HG03095 (cell line): ENCODE data around the gene SLC22A5.

ENCODE experiments used
- ATAC-seq: cut with Tn5 transposase; IDR thresholded peaks from one replicate; pipeline ENCODE4 v1.9.1; 2021; ENCODE audit warnings: moderate library complexity; ENCODE audit not compliant: unreplicated experiment

Gene SLC22A5

DNA sequence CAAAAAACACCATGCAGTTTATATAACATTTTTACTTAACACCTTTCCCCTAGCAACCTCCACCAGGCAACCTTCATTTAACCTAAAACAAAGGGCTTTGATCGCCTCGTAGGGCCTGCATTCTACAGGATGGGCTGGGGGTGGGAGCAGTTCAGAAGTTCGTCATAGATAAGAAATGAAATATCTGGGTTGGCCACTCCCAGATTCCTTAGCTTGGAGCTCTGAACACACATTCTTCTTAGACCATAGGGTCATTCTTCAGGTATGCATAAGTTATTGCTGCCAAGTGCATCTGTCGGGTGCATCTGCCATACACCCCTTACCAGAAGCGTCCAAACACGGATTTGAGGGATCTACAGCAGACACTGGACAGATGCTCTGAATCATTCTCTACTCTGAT is 4.3 kb upstream of the SLC22A5 start:
- ATAC-seq, result no peak

DNA sequence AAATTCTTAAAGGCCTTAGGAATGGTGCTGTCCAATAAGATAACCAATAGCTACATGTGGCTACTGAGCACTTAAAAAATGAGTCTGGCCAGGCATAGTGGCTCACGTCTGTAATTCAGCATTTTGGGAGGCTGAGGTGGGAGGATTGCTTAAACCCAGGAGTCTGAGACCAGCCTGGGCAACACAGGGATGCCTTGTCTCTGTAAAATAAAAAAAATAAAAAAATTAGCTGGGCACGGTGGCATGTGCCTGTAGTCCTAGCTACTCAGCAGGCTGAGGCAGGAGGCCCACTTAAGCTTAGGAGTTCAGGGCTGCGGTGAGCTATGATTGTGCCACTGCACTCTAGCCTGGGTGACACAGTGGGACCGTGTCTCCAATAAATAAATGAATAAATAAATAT is 1.3 kb upstream of the SLC22A5 start:
- no peak for ATAC-seq

DNA sequence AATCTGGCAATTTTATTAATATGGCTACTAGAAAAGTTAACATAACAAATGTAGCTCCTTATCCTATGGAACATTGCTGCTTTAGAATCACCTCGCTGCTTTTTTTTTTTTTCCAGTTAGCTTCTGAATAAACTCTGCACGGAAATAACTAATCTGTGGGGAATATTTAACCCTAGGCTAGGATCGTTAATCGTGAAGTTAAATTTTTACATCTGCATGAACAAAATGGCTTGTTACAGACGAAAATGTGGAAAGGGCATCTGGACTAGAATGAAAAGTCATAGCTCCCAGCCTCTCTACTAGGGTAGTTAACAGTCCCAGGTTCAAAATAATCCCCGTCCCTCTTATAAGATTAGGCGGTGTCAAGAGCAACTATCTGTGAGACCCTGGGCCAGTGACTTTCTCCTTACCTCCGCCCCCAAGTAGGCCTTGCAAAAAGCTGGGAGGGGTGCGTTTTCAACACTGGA is 470 bp upstream of the SLC22A5 start:
- ATAC-seq, result no peak

DNA sequence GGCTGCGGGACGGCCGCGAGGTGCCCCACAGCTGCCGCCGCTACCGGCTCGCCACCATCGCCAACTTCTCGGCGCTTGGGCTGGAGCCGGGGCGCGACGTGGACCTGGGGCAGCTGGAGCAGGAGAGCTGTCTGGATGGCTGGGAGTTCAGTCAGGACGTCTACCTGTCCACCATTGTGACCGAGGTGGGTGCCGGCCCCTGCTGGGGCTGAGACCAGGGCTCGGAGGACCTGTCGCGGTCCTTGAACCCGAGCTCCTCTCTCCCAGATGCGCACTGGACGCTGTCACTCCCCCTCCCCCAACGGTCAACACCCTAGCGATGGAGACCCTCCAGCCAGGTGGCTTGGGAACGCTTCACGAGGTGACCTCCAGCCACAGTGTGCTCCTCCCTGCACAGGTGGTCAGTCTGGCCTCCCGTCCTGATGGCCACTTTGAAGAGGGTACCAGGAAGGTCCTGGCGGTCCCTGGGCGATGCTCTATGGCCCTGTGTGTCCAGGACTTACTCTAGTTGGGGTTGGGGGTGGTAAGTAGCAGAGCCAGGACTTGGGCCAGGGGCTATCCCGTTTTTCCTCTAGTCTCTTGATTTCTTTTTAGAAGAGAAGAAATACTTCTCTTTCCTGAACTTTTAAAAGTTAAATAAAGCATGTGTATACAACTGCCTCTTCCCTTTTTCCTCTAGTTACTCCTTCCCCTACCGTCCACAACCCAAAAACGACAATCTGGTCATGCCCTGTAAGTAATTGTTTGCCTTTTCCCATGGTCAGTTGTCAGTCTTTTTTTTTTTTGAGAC is 866 bp downstream of the SLC22A5 start:
- no peak for ATAC-seq

DNA sequence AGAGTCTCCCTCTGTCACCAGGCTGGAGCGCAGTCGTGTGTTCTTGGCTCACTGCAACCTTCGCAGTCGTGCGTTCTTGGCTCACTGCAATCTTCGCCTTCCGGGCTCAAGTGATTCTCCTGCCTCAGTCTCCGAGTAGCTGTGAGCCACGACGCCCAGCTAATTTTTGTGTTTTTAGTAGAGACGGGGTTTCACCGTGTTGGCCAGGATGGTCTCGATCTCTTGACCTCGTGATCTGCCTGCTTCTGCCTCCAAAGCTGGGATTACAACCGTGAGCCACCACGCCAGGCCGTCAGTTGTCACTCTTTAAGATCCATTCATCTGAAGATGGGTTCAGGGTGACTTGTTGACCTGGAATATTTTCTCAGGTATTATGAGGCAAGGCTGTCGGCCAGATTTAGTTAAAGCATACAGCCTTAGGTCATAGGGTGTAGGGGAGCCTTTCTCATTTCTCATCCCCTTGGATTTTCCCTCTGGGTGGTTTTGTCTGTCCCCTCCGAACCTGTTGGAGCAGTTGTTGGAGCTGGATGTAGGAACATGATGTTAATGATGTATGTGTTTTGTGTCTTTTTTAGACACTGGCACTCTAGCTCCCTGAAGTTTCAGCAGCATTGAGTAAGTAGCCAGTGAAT is 1.6 kb downstream of the SLC22A5 start:
- no peak for ATAC-seq

DNA sequence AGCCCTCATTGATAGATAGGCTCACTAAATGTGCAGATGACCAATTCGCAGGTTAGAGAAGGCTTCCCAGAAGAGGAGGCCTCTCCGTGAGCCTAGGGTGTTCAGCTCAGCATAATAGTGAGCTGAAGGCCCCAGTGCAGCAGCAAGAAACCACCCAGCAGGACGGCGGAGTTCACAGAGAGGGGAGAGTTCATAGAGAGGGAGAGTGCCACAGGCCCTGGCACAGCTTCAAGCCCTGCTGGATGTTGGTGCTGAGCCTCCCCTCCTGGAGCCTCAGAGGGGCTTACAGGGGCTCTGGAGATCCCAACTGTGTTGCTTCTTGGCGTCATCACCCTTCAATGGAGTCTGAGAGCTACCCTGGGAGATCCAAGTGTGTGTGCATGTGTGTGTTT is 2.1 kb downstream of the SLC22A5 start:
- ATAC-seq, result no peak

DNA sequence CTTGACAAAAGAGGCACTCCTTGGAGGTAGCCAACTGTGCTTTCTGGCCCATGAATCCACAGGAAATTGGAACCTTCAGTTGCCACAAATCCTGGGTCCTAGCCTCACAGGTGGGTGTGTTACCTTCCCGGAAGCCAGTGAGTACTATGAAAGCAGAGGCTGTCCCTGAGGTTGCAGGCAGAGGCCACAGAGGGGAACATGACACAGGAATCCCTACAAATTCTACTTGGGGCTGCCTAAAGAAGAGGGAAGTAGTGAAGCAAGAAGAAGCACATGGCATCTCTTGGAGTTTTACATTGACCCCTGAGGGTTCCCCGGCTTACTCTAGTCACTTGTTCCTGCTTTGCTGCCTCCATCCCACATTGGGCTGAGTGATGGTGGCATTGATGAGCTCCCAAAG is 2.6 kb downstream of the SLC22A5 start:
- no peak for ATAC-seq

DNA sequence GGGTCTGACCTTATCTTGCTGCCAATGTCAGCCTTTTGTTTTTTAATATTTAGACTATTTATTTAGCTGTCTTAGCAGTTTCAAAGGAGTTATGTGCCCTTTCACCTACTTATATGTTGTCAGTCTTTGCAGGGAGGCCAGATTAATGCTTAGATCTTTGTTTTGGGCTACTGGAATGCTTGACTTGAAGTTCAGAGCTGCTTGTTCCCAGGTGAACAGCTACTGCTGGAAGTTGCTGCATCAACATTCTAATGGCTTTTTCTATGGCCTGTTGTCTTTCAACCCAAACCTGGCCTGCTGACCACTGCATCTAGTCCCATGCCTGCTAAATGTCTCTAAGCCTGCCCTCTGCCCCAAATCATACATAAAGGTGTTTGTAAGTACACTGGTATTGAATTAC is 3.0 kb downstream of the SLC22A5 start:
- no peak for ATAC-seq

DNA sequence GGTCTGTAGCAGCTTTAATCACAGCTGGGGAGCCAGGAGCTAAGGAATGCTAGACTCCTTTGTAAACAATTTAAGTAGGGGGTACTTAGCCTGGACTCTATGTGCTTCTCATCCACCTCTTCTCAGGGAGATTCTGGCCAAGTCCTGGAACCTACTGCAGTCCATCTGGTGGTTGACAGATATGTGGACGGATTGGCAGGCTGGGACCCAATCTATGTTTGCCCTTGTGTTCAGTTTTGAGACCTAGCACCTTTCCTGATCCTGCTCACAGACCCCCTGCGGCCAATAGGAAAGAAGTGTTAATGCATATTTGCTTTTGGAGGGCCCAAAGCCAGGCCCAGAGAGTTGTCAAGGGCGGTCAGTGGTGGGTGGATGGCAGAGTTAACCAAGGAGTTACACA is 6.4 kb downstream of the SLC22A5 start:
- ATAC-seq, result no peak

DNA sequence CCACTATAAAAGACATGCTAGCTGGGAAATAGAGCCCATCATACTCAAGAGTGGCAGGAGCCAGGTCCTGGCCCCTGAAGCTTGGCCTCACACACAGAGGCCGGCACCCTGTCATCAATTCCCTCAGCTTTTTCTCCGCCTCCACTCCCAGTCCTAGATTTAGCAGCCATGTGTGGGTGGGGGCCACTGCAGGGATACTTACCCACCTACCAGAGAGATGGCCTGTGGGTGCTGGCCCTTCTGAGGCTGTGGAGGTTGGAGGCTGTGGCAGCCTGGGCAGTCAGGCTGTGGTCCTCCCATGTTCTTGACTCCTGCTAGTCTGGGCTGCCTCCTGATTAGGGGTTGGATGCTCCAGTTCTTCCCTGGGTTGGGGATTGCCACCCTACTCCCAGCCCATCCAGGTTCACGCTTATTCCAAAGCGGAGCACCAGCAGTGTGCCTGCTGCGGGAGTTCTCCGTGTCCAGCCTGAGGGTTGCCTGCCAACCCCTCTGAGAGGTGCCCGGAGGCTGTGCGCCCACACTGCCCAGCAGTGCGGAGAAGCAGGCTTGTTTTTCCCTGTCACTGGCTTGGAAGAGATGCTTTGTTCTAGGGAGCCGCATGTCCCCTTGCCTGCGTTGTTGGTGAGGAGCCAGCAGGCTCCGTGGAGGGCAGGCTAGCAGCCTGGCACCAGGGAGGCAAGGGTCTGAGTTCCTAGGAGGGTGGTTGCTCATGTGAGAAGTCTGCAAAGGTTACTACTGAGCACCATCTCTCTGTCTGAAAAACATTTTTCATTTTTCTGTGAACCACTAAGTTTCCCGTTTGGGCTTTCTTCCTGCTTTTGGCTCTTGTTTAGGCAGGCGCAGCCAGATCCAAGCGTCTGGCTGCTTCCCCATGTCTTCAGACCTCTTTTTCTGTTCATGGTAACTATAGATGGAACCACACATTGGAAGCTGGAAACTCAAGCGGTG is 7.5 kb downstream of the SLC22A5 start:
- ATAC-seq, result no peak

DNA sequence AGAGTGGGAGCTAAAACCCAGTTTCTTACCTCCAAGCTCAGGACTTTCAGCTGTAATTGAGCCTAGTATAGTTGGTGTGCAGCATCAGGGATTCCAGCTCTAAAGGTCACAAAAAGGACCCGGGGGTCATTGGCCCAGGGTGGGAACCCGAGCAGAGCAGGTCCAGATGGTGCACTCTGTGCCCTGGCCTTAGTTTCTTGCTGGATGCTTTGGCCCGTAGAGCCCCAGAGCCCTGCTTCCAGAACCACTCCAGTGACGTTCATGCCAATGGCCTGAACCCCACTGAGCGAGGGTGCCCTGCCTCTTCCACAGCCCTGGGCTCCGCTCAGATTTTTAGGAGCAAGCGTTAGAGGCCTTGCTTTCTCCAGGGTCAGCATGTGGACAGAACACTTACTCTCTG is 8.2 kb downstream of the SLC22A5 start:
- no peak for ATAC-seq

DNA sequence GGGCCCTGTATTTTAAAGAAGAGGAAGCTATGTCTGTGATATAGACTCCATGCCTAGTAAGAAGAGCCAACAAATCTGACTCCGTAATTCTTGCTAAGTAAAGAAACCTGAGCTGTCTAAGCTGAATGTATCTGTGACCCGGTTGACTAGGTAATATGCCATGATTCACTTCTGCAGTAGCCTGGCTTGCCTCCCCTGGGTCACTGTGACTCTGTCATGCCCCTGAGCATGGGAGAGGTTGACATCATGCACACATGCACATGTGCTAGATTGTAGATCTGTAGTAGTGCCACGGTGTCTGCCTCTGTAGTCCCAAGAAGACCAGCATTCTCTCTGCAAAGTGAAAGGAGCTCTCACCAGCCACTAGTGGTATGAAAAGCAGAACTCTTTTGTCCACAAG is 9.1 kb downstream of the SLC22A5 start:
- no peak for ATAC-seq

DNA sequence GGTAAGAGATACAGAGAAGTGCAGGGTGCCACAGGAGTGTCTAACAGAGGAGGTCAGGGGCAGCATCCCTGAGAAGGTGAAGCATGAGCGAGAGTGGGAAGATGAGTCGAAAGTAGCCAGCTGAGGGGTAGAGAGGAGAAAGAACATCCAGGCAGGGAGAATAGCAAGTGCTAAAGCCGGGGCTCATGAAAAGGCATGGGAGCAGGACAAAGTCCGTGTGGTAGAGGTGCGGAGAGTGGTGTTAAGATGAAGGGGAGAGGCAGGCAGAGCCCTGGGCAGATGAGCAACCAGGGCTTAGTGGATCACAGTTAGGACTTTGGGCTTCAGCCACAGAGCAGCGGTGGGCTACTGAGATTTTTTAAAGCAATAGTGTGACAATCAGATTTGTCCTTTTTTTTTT is 10.5 kb downstream of the SLC22A5 start:
- no peak for ATAC-seq

DNA sequence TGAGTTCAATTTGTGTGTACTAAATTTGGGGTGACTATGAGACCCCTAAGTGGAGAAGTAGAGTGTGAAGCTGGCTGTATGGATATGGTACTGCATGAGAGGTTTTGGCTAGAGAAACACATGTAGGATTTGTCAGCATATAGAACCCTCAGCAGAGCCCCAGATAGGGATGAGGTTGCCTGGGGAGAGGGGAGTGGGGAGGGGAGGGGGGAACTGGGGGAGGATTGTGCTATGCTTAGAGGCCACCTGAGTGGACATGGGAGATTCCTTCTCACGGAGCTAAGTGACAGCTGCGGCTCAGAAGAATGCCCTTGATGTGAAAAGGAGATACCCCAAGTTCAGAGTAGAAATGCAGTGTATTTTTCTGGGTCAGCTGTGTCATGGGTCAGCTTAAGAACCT is 11.2 kb downstream of the SLC22A5 start:
- no peak for ATAC-seq

DNA sequence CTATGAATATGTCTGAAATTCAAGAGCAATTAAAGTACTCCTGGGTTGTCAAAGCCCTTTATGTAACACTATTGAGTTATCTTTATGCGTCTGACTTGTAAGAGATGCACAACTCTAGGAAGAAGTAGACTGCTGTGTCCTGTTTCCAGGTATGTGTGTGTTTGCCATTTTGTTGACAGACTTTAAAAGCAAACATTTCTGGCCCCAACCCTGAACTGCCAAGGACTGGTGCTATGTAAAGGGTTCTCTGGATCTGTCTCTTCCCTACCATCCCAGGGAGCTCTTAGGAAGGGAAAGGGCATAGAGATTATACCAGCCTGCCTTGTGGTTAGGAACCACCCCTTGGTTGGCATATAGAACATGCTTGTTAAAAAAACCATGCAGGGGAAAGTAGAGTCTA is 12.1 kb downstream of the SLC22A5 start:
- ATAC-seq, result no peak

DNA sequence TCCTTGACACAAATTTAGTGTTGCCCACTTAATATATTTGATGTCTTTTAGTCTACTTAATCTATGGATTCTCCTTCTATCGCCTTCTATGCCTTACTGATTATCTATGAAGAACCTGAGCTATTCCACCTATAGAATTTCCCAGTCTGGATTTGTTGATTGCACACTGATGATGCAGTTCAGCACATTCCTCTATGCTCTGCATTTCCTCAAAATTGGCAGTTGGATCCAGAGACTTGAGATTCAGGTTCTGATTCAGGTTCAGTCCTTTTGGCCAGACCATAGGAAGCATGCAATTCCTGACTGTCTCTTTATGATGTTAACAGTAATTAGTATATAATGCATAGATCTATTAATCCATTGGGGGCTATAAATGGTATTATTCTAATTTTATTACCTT is 13.8 kb downstream of the SLC22A5 start:
- no peak for ATAC-seq

DNA sequence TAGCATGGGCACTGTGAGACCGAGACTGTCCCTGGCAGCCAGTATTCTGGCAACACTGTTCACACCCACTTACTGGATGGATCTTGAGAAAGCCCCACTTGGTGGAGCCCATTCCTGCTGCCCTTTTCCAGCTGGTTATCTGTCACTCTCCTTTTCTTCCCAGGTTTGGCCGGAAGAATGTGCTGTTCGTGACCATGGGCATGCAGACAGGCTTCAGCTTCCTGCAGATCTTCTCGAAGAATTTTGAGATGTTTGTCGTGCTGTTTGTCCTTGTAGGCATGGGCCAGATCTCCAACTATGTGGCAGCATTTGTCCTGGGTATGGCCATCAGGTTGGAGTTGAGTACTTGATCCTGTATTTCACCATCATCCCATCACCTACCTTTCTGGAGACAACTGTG is 14.5 kb downstream of the SLC22A5 start:
- ATAC-seq, result no peak

DNA sequence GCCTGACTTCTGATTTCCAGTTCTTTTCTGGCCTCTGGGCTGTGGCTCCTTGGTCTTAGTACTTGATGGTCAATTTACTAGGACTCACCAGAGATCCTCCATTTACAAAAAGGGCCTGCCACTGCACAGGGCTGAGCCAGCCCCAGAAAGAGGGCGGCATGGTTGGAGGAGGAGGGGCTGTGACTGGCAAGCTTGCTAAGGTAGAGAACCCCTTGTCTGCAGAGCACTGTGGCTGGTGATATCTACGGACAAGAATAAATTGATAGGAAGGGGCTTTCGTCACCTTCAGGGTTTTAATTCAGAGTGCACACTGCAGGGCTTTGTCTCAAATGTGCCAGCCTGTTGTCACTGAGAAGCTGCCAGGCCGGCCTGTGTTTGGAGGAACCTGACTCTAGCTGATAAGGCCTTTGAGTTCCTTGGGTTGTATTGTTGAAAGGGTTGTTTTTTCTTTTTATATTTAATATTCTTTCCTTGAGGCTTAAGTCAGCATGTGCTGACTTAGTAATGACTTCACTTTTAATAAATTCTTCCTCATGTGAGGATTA is 15.1 kb downstream of the SLC22A5 start:
- ATAC-seq, result no peak

DNA sequence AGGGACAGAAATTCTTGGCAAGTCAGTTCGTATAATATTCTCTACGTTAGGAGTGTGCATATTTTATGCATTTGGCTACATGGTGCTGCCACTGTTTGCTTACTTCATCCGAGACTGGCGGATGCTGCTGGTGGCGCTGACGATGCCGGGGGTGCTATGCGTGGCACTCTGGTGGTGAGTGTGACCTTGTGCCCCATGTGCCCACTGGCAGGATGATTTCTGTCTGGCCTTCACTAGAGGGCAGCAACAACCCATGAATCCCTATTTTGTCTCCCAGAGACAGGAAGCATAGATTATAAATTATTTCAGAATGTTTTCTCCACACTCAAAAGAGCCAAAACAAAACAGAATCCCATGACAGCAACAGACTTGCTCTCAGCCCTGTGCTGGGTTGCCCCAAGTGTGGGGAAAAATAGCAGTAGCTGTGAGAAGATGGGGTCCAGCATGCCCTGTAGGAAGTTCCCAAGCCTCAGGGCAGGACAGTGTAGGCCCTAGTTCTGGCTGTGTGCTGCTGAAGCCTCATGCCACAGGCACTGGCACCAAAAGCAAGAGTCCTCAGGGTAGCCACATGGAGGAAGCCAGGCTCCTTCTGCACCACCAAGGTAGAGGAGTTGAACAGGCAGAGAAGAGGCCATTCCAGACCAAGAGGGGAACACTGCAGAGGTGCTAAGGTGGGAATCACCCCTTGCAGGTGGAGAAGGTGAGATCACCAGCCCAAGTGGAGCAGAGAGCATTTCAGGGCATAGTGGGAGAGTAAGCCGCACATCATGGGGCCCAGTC is 16.0 kb downstream of the SLC22A5 start:
- ATAC-seq, result no peak

DNA sequence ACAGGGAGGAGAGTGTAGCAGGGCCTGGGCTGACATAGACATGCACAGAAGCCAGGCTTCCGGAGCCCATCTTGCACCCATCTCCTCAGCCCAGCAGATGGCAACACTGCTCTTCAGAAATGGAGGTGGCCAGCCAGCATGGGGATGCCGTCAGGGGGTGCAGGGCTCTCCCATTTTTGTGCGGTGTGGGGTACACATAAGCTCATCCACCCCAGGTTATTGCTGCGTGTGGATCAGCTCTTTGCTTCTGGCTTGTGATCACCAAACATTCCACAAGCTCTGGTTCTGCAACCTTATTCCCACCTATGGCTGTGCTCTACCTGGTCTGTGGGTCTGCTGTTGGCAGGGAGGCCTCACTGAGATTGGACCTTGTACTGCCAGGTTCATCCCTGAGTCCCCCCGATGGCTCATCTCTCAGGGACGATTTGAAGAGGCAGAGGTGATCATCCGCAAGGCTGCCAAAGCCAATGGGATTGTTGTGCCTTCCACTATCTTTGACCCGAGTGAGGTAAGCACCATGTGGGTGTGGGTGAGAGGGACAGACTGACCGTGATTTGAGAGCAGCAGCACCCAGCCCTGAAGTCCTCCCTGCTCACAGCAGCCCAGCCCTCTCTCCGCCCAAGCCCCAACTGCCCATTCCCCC is 17.3 kb downstream of the SLC22A5 start:
- ATAC-seq, result peak; percentile 89
